ENCODE results near the gene YY1AP1.

- no peak for TF ChIP-seq CTCF (IDR thresholded peaks at IDR 0.05)
- TF ChIP-seq EP300 (IDR thresholded peaks at IDR 0.05): no peak
- no peak for TF ChIP-seq POLR2A (IDR thresholded peaks at IDR 0.05)
Observed at GRCh38 chr1:155725142-155725541, 36.6 kb upstream of the YY1AP1 start.

All from gastroesophageal sphincter (tissue), 3 donors.